H1 (cell line): Measurements from ENCODE around the gene ELOA2. TPM values are rescaled to one million over a fixed set of nuclear protein-coding genes. Genes with fewer than 3 reads are reported as not detected.
"Not testable (repeated sequence)": the region's sequence is repeated elsewhere in the genome, so short reads cannot be mapped to it uniquely, and the experiment has no call there.

ENCODE experiments used
- CTCF ChIA-PET: fragments of 300-600 bp; sonication (Branson Sonifier 250); formaldehyde crosslinking; loops from one replicate; lab custom pipeline; 2021; ENCODE audit not compliant: partially characterized antibody; lab: Charles Lee
- POLR2A ChIA-PET: fragments of 300-600 bp; sonication (Branson Sonifier 250); formaldehyde crosslinking; loops from one replicate; lab custom pipeline; 2021; ENCODE audit warnings: inconsistent platforms; ENCODE audit not compliant: partially characterized antibody; lab: Charles Lee
- DNase-seq, 2 experiments: peaks; one replicate each; pipeline versions ENCODE4 v3.0.0 to v3.0.0-alpha.2; 2010 to 2022; ENCODE audit warnings: low spot score in 2 of 2, low read depth in 1 of 2, mixed read lengths in 1 of 2
- FAIRE-seq: peaks from 2 replicates; lab custom pipeline; 2011; peaks lifted over from hg19 to GRCh38; lab: Jason Lieb, UNC
- H2AFZ ChIP-seq: 2 replicates; pipeline ENCODE4 v1.8.1; 2012; ENCODE audit warnings: low read length, inconsistent platforms
- H2AK5ac ChIP-seq: 2 replicates; pipeline ENCODE4 v1.6.1; 2013; ENCODE audit warnings: low read depth, low read length
- H2BK120ac ChIP-seq: replicated peaks from 2 replicates; pipeline ENCODE3; 2013; ENCODE audit warnings: low read depth, low read length, inconsistent platforms
- H2BK12ac ChIP-seq: 2 replicates; pipeline ENCODE4 v1.6.1; 2013; ENCODE audit warnings: low read depth, low read length
- H2BK15ac ChIP-seq: 2 replicates; pipeline ENCODE4 v1.6.1; 2013; ENCODE audit warnings: low read length
- H2BK20ac ChIP-seq: 2 replicates; pipeline ENCODE4 v1.6.1; 2013; ENCODE audit warnings: low read length
- H2BK5ac ChIP-seq: 2 replicates; pipeline ENCODE4 v1.6.1; 2013; ENCODE audit warnings: low read depth, low read length
- H3K14ac ChIP-seq: 2 replicates; pipeline ENCODE4 v1.6.1; 2013; ENCODE audit warnings: inconsistent platforms; ENCODE audit not compliant: insufficient read length
- H3K18ac ChIP-seq: 2 replicates; pipeline ENCODE4 v1.6.1; 2013; ENCODE audit warnings: low read length; ENCODE audit errors: extremely low read depth
- H3K23ac ChIP-seq: 2 replicates; pipeline ENCODE4 v1.6.1; 2013; ENCODE audit warnings: inconsistent platforms; ENCODE audit not compliant: insufficient read length
- H3K23me2 ChIP-seq: 2 replicates; pipeline ENCODE4 v1.6.1; 2013; ENCODE audit warnings: low read depth, low read length
- H3K27ac ChIP-seq: 2 replicates; pipeline ENCODE4 v1.6.1; 2011; ENCODE audit warnings: low read depth, low read length, inconsistent platforms
- H3K27me3 ChIP-seq, 4 experiments: replicated peaks in 1 of 4; 1 replicate in 1 of 4; 2 replicates in 3 of 4; pipeline versions ENCODE4 v1.6.1 to v1.8.1; 2011 to 2013; ENCODE audit warnings: low read length in 3 of 4, mild to moderate bottlenecking in 3 of 4, inconsistent platforms in 2 of 4, mixed read lengths in 2 of 4, moderate library complexity in 1 of 4; ENCODE audit not compliant: control insufficient read depth in 3 of 4, insufficient read depth in 3 of 4; ENCODE audit errors: extremely low read depth in 1 of 4
- H3K36me3 ChIP-seq, 4 experiments: 2 replicates each; pipeline versions ENCODE4 v1.6.1 to v1.8.1; 2011 to 2013; ENCODE audit warnings: mild to moderate bottlenecking in 4 of 4, low read length in 3 of 4, moderate library complexity in 2 of 4, control low read depth in 1 of 4, inconsistent platforms in 1 of 4; ENCODE audit not compliant: insufficient read depth in 4 of 4, control insufficient read depth in 2 of 4
- H3K4ac ChIP-seq: replicated peaks from 2 replicates; pipeline ENCODE3; 2013; ENCODE audit warnings: low read length, low read depth, mixed read lengths, inconsistent platforms; ENCODE audit not compliant: insufficient read length
- H3K4me1 ChIP-seq, 4 experiments: replicated peaks in 1 of 4; 1 replicate in 1 of 4; 2 replicates in 3 of 4; pipeline versions ENCODE4 v1.6.1 to v1.8.1; 2011 to 2013; ENCODE audit warnings: low read length in 3 of 4, inconsistent platforms in 2 of 4, mixed read lengths in 1 of 4; ENCODE audit not compliant: insufficient read depth in 4 of 4, control insufficient read depth in 3 of 4
- H3K4me2 ChIP-seq, 2 experiments: 2 replicates each; pipeline versions ENCODE4 v1.6.1 to v1.8.1; 2011 to 2013; ENCODE audit warnings: low read depth in 2 of 2, low read length in 2 of 2, control low read depth in 1 of 2, inconsistent platforms in 1 of 2, mild to moderate bottlenecking in 1 of 2; ENCODE audit not compliant: insufficient read depth in 1 of 2
- H3K4me3 ChIP-seq, 4 experiments: fragments of 200-600, 300-600 bp in 1 of 4; sonication (generic), shearing (Covaris generic), sonication (Bioruptor Twin) in 1 of 4; 2 replicates each; pipeline versions ENCODE4 v1.5.1 to v1.8.1; 2011 to 2016; ENCODE audit warnings: low read length in 4 of 4, low read depth in 3 of 4, control low read depth in 2 of 4, inconsistent platforms in 2 of 4, mild to moderate bottlenecking in 2 of 4, mixed read lengths in 1 of 4, moderate library complexity in 1 of 4; ENCODE audit not compliant: insufficient read depth in 2 of 4; ENCODE audit errors: extremely low read depth in 1 of 4
- H3K56ac ChIP-seq: replicated peaks from 2 replicates; pipeline ENCODE3; 2013; ENCODE audit warnings: low read depth, mild to moderate bottlenecking, mixed read lengths, low read length, inconsistent platforms; ENCODE audit not compliant: insufficient read length
- H3K79me1 ChIP-seq: 2 replicates; pipeline ENCODE4 v1.6.1; 2013; ENCODE audit warnings: low read depth, low read length, control low read depth
- H3K79me2 ChIP-seq, 2 experiments: 2 replicates each; pipeline versions ENCODE4 v1.6.1 to v1.8.1; 2012 to 2013; ENCODE audit warnings: low read length in 2 of 2, mild to moderate bottlenecking in 2 of 2, inconsistent platforms in 1 of 2; ENCODE audit not compliant: insufficient read depth in 2 of 2, control insufficient read depth in 1 of 2
- H3K9ac ChIP-seq, 4 experiments: replicated peaks in 1 of 4; 1 replicate in 1 of 4; 2 replicates in 3 of 4; pipeline versions ENCODE4 v1.6.1 to v1.8.1; 2011 to 2013; ENCODE audit warnings: low read depth in 3 of 4, low read length in 3 of 4, control low read depth in 2 of 4, mild to moderate bottlenecking in 2 of 4, moderate library complexity in 2 of 4, inconsistent platforms in 1 of 4; ENCODE audit errors: extremely low read depth in 1 of 4
- H3K9me3 ChIP-seq, 2 experiments: 2 replicates each; pipeline versions ENCODE4 v1.6.1 to v1.8.1; 2012 to 2013; ENCODE audit warnings: mild to moderate bottlenecking in 2 of 2, moderate library complexity in 2 of 2, control low read depth in 1 of 2, inconsistent platforms in 1 of 2, low read depth in 1 of 2, low read length in 1 of 2, mixed read lengths in 1 of 2; ENCODE audit not compliant: insufficient read depth in 2 of 2
- H4K20me1 ChIP-seq, 2 experiments: replicated peaks in 1 of 2; 2 replicates each; pipeline versions ENCODE3 to v1.8.1; 2011 to 2013; ENCODE audit warnings: inconsistent platforms in 2 of 2, low read length in 2 of 2, mild to moderate bottlenecking in 1 of 2; ENCODE audit not compliant: insufficient read depth in 2 of 2, control insufficient read depth in 1 of 2
- H4K5ac ChIP-seq: 2 replicates; pipeline ENCODE4 v1.6.1; 2013; ENCODE audit warnings: low read length, low read depth, mixed read lengths, inconsistent platforms; ENCODE audit not compliant: insufficient read length
- H4K8ac ChIP-seq: 2 replicates; pipeline ENCODE4 v1.8.0; 2013; ENCODE audit warnings: mild to moderate bottlenecking, moderate library complexity, low read length, inconsistent platforms; ENCODE audit not compliant: insufficient read depth; ENCODE audit errors: extremely low read depth
- H4K91ac ChIP-seq: replicated peaks from 2 replicates; pipeline ENCODE3; 2013; ENCODE audit warnings: low read length, mixed read lengths, inconsistent platforms; ENCODE audit not compliant: insufficient read length
- WGBS, 2 experiments: shearing (Covaris generic) in 1 of 2; methylation state at CpG; one replicate each; pipeline versions ENCODE4 v1.1.6 to v1.1.7; 2013 to 2015; ENCODE audit warnings: low lambda C conversion rate in 2 of 2, mixed read lengths in 2 of 2, inconsistent platforms in 1 of 2, low coverage in 1 of 2, missing lambda C conversion rate in 1 of 2; ENCODE audit not compliant: insufficient replicate concordance in 2 of 2, insufficient coverage in 1 of 2, insufficient read length in 1 of 2; ENCODE audit errors: extremely low coverage in 1 of 2, missing lambda C conversion rate in 1 of 2; 5-methylcytosine and 5-hydroxymethylcytosine counted together
- polyA plus RNA-seq, 7 experiments: library from polyadenylated mRNA; depleted of rRNA in 3 of 7; stranded (reverse) in 5 of 7; unstranded in 2 of 7; fragments of >200 nt in 5 of 7; fragments of 200-250 nt in 2 of 7; gene quantifications; 1 replicate in 5 of 7; 2 replicates in 1 of 7; 4 replicates in 1 of 7; pipeline versions ENCODE4 v1.2.1 to v1.2.3, GENCODE V29; 2011 to 2013; ENCODE audit warnings: missing spikeins in 2 of 7, mixed read lengths in 2 of 7
- total RNA-seq: library from RNA; stranded (reverse); fragmentation: NEBNext Ultra II Directional; extraction: Animal tissue kit (Norgen Biotek cat#: 25700); gene quantifications from 2 replicates; pipeline ENCODE4 v1.2.1, GENCODE V29; 2021

ELOA2 gene
- total and polyA plus RNA-seq, 2 of the 8 experiments (the other 6 are each of a cell fraction or from before 2014, with no cell fraction given): not detected

GRCh38 chr18:47028738-47029137 lies 6.7 kb downstream of the ELOA2 start:
- H2BK5ac ChIP-seq, H3K14ac ChIP-seq, DNase-seq, H3K4me1 ChIP-seq, H2BK12ac ChIP-seq, H3K4me3 ChIP-seq, H4K91ac ChIP-seq, H3K4ac ChIP-seq, H4K5ac ChIP-seq, CTCF ChIA-PET, H3K23ac ChIP-seq, H3K36me3 ChIP-seq, POLR2A ChIA-PET, H3K4me2 ChIP-seq, H3K56ac ChIP-seq, H3K27ac ChIP-seq, H2BK20ac ChIP-seq, H2AFZ ChIP-seq, H3K27me3 ChIP-seq, H2AK5ac ChIP-seq, H3K9ac ChIP-seq, H3K18ac ChIP-seq, H3K79me2 ChIP-seq, H2BK120ac ChIP-seq, H2BK15ac ChIP-seq, H3K9me3 ChIP-seq, FAIRE-seq, H4K8ac ChIP-seq, H3K79me1 ChIP-seq, H4K20me1 ChIP-seq, H3K23me2 ChIP-seq: not testable (repeated sequence)
- no CpG with 5 or more reads among the region's 29 CpGs for WGBS, 2 experiments

GRCh38 chr18:47025557-47026174 lies 9.8 kb downstream of the ELOA2 start:
- H2BK15ac ChIP-seq, H3K36me3 ChIP-seq, H3K23ac ChIP-seq, H3K56ac ChIP-seq, H3K9ac ChIP-seq, CTCF ChIA-PET, H4K91ac ChIP-seq, H3K27ac ChIP-seq, H2BK12ac ChIP-seq, H2AFZ ChIP-seq, POLR2A ChIA-PET, H3K79me1 ChIP-seq, H4K8ac ChIP-seq, H3K9me3 ChIP-seq, H3K18ac ChIP-seq, H4K20me1 ChIP-seq, H3K23me2 ChIP-seq, H2BK20ac ChIP-seq, H2BK120ac ChIP-seq, H3K79me2 ChIP-seq, H3K27me3 ChIP-seq, H2AK5ac ChIP-seq, H2BK5ac ChIP-seq, H3K4me3 ChIP-seq, H3K4ac ChIP-seq, H3K14ac ChIP-seq, H3K4me2 ChIP-seq, H3K4me1 ChIP-seq, H4K5ac ChIP-seq: not testable (repeated sequence)
- peak; percentile 92 for FAIRE-seq
- WGBS, 2 experiments: 95% methylated on average over 7 of the region's 17 CpGs; no CpG with 5 or more reads in 1 of the 2 experiments
- DNase-seq: peak in 1 of 2 experiments; percentile 69
